Measurements from ENCODE around the gene MACO1. TPM values are rescaled to one million over a fixed set of nuclear protein-coding genes. Genes with fewer than 3 reads are reported as not detected.

The MACO1 gene
- total and polyA plus RNA-seq, 4 donors, result 7.9 to 20.7 (median 13.6) TPM

DNA sequence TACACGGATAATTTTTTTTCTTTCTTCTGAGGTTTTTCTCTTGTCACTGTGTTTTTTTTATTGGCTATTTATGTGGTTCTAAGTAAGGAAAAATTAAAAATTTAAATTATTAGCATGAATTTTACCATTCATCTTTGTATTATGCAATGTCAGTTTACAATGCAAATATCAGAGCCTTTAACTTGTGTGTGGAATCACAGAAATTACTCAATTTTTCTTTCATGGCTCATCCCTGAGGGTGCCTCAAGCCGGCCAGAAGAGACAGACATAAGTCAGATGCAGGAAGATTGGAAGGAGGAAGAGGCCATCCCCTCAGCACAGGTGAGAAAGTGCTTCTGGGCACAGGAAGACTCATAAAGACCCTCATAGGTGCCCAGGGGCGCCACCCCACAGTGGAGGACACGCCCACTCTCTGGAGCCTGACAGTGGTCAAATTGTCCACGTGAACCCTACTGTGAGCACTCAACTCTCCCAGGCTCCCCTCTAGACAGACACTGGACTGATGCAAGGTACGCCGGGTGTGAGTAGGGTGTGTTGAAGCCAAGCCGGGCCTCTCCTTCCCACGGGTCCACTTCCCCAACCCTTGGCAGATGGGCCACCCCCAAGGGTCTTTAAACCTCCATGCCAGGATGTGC lies 103.2 kb downstream of the MACO1 start:
- Histone ChIP-seq H3K4me1 (ENCODE audit: control insufficient read depth in 5 of 5, insufficient read depth in 5 of 5, low read length in 5 of 5) (no peaks in the 10 kb centered on the region), H3K27ac (ENCODE audit: low read depth in 1 of 2, low read length in 1 of 2) (no peak overlapping the region)

DNA sequence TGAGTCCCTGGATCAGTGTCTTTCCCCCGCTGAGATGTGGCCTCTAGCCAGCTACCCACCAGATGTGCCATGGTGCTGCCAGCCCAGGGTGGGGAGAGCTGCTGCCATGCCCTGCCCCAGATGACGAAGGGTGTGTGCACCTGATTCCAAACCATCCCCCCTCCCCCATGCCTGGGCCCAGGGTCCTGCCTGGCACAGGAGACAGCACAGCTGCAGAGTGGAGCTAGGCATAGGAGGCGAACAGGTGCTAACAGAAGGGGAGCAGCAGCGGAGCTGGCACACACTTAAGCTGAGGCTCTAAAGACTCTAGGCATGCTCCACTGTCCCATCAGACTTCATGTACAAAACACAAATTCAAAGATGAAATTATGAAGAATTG lies 103.7 kb downstream of the MACO1 start:
- ATAC-seq (ENCODE audit: insufficient read depth, low FRiP score), result no peak

More for the DNA sequence above, 103.2 kb downstream of the MACO1 start:
- ATAC-seq (ENCODE audit: insufficient read depth, low FRiP score) (no peak), DNase-seq (no peak)
- Histone ChIP-seq H3K36me3 (ENCODE audit: control insufficient read depth in 4 of 4, insufficient read depth in 4 of 4, low read length in 4 of 4) (no peaks in the 10 kb centered on the region), H3K9ac (ENCODE audit: insufficient read depth in 1 of 2, low read length in 2 of 2) (no peak overlapping the region), H3K4me3 (no peak overlapping the region), H3K9me3 (ENCODE audit: control insufficient read depth in 4 of 4, insufficient read depth in 3 of 4, low read length in 3 of 4) (no peaks in the 10 kb centered on the region), H3K27me3 (ENCODE audit: control insufficient read depth in 3 of 3, insufficient read depth in 3 of 3, low read length in 2 of 3) (no peaks in the 10 kb centered on the region)
- WGBS, 2 donors, result 80 to 87% methylated on average over 9 of the region's 9 CpGs
- TF ChIP-seq, protein P1, sequence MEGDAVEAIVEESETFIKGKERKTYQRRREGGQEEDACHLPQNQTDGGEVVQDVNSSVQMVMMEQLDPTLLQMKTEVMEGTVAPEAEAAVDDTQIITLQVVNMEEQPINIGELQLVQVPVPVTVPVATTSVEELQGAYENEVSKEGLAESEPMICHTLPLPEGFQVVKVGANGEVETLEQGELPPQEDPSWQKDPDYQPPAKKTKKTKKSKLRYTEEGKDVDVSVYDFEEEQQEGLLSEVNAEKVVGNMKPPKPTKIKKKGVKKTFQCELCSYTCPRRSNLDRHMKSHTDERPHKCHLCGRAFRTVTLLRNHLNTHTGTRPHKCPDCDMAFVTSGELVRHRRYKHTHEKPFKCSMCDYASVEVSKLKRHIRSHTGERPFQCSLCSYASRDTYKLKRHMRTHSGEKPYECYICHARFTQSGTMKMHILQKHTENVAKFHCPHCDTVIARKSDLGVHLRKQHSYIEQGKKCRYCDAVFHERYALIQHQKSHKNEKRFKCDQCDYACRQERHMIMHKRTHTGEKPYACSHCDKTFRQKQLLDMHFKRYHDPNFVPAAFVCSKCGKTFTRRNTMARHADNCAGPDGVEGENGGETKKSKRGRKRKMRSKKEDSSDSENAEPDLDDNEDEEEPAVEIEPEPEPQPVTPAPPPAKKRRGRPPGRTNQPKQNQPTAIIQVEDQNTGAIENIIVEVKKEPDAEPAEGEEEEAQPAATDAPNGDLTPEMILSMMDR (IDR thresholded peaks at IDR 0.05; ENCODE audit: control extremely low read depth, extremely low read depth), result no peak

GRCh38 chr1:25536124-25536523 lies 105.4 kb downstream of the MACO1 start:
- WGBS, 2 donors, result 84 to 86% methylated on average over 3 of the region's 3 CpGs
- TF ChIP-seq, protein P1 (IDR thresholded peaks at IDR 0.05; ENCODE audit: control extremely low read depth, extremely low read depth), result no peak

More for the DNA sequence above, 103.7 kb downstream of the MACO1 start:
- H3K27ac ChIP-seq (ENCODE audit: low read depth in 1 of 2, low read length in 1 of 2), result no peak overlapping the region
- no peaks in the 10 kb centered on the region for H3K4me1 ChIP-seq (ENCODE audit: control insufficient read depth in 5 of 5, insufficient read depth in 5 of 5, low read length in 5 of 5)
- no peak overlapping the region for H3K4me3 ChIP-seq
- DNase-seq, result no peak
- no peak overlapping the region for H3K9ac ChIP-seq (ENCODE audit: insufficient read depth in 1 of 2, low read length in 2 of 2)
- 94 to 98% methylated on average over 4 of the region's 4 CpGs for WGBS, 2 donors
- H3K27me3 ChIP-seq (ENCODE audit: control insufficient read depth in 3 of 3, insufficient read depth in 3 of 3, low read length in 2 of 3), result no peaks in the 10 kb centered on the region
- TF ChIP-seq, protein P1 (IDR thresholded peaks at IDR 0.05; ENCODE audit: control extremely low read depth, extremely low read depth), result no peak
- no peaks in the 10 kb centered on the region for H3K9me3 ChIP-seq (ENCODE audit: control insufficient read depth in 4 of 4, insufficient read depth in 3 of 4, low read length in 3 of 4)
- no peaks in the 10 kb centered on the region for H3K36me3 ChIP-seq (ENCODE audit: control insufficient read depth in 4 of 4, insufficient read depth in 4 of 4, low read length in 4 of 4)

More at GRCh38 chr1:25536124-25536523, 105.4 kb downstream of the MACO1 start:
- Histone ChIP-seq H3K27me3 (ENCODE audit: control insufficient read depth in 3 of 3, insufficient read depth in 3 of 3, low read length in 2 of 3) (no peaks in the 10 kb centered on the region), H3K4me3 (no peak overlapping the region), H3K9me3 (ENCODE audit: control insufficient read depth in 4 of 4, insufficient read depth in 3 of 4, low read length in 3 of 4) (no peaks in the 10 kb centered on the region), H3K4me1 (ENCODE audit: control insufficient read depth in 5 of 5, insufficient read depth in 5 of 5, low read length in 5 of 5) (no peaks in the 10 kb centered on the region), H3K27ac (ENCODE audit: low read depth in 1 of 2, low read length in 1 of 2) (no peak overlapping the region), H3K36me3 (ENCODE audit: control insufficient read depth in 4 of 4, insufficient read depth in 4 of 4, low read length in 4 of 4) (no peaks in the 10 kb centered on the region), H3K9ac (ENCODE audit: insufficient read depth in 1 of 2, low read length in 2 of 2) (no peak overlapping the region)
- DNase-seq (no peak), ATAC-seq (ENCODE audit: insufficient read depth, low FRiP score) (no peak)
